D341Med (cell line): ENCODE results near the gene PALB2.

Experiments
- DNase-seq: peaks from one replicate; pipeline ENCODE4 v3.0.0; 2012; ENCODE audit warnings: low spot score

PALB2 gene

DNA sequence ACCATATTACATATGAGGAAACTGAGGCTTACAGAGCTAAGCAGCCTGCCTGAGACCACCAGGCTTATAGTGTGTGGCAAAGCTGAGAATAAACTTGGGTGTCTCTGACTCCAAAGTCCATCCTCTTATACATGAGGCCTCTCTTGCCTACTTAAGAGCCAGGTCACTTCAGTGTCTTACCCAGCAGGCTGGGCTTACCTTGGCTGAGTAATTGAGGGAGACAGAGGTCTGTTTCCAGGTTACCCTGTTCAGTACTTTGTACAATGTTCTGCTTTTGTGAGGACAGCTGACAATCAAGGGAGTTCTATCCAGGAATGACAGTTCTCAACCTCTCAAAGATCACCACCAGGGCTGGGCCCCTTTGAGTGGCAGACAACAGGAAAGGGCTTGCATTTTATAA lies 59.3 kb downstream of the PALB2 start:
- no peak for DNase-seq

DNA sequence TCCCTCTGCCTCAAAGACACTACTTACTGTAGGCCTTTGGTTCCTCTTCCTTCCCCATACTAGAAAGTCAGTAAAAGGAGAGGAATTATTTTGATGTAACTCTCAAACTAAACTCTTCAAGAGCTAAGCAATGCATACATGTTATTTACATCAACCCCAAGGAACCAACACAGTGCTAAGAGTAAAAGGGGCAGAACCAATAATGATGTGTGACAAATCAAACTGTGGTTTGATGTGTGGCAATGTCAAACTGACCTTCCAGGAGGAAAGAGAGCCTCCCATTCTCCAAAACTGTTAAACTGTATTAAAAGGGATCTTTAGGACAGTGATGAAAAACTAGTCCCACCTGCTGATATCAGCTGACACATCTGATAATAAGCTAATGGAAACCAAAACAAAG lies 60.7 kb downstream of the PALB2 start:
- no peak for DNase-seq

GRCh38 chr16:23579371-23579770 lies 61.7 kb downstream of the PALB2 start:
- no peak for DNase-seq

- DNase-seq = no peak
These were observed 62.8 kb downstream of the PALB2 start for GRCh38 chr16:23578101-23578830.

DNA sequence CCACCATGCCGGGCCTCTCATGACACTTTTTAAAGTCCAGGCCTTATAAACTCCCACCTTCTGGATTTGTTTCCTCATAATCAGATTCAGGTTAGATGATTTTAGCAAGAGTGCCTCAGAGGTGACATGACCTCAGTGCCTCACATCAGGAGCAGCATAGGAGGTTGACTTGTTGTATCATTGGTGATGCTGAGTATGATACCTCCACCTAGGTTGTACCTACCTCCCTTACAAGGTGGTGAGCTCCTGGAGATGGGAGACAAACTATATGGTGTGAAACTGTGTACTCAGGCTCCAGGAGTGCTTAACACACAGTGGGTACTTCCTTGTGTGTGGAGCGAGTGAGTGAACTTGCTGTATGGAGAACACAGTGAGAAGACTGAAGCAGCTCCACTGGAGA lies 63.6 kb downstream of the PALB2 start:
- no peak for DNase-seq

GRCh38 chr16:23575834-23576233 lies 65.3 kb downstream of the PALB2 start:
- DNase-seq = no peak

DNA sequence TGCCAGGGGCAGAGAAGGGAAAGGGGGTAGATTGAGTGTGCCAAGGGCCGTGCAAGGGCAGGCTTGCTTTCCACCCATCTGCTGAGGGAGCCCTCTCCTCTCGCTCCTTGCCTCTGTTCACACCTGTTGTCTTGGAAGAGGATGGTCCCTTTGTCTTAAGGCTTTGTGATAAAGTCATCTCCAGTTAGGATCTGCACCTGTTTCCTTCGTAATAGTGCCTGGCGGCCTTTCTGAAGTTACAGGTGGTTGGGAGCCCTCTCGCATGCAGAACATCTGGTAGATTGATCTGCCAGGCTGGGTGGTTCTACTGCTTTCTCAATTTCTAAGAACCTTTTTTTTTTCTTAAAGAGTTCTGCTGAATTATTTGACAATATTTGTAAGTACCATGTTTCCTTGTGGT lies 67.3 kb downstream of the PALB2 start:
- DNase-seq = no peak

DNA sequence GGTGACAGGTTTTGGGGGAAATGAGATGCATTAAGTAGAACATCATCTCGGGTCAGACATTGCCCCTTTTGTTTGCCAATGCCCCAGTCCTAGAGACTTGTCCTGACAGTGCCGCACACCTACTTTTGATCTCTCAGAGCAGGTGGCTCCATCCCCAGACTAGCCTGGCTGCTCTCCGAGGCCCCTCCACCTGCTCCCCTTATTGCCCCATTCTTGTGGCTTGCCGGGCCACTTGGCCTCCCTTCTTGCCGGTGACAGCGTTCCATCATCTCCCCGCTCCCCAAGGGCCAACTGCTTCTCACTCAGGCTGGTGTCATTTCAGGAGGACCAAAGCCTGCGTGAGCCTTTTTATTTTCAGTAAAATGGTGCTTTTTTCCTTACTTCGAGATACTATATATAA lies 68.7 kb downstream of the PALB2 start:
- no peak for DNase-seq

GRCh38 chr16:23571895-23572294 lies 69.2 kb downstream of the PALB2 start:
- no peak for DNase-seq

- no peak for DNase-seq
These were observed 70.0 kb downstream of the PALB2 start for GRCh38 chr16:23570992-23571632.

DNA sequence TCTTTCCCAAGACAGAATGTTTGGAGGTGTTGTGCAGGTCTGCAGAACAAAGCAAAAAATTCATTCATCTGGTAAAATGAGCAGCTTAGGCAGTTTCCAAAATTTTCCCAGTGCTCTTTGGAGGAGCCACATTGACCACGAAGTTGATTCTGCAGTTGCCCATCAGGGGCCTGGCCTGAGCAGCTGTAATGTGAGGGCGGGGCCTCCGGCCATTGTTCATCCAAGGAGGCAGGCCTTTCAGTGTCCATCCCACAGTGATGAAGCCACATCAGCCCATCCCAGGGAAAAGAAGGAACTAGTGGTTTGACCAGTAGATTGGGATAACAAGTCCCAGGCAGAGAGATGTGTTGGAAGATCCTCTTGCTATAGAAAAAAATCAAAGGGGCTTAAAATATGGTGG lies 73.5 kb downstream of the PALB2 start:
- no peak for DNase-seq

- no peak for DNase-seq
These were observed 74.4 kb downstream of the PALB2 start for GRCh38 chr16:23566724-23567123.

GRCh38 chr16:23564575-23565363 lies 76.3 kb downstream of the PALB2 start:
- DNase-seq = no peak

DNA sequence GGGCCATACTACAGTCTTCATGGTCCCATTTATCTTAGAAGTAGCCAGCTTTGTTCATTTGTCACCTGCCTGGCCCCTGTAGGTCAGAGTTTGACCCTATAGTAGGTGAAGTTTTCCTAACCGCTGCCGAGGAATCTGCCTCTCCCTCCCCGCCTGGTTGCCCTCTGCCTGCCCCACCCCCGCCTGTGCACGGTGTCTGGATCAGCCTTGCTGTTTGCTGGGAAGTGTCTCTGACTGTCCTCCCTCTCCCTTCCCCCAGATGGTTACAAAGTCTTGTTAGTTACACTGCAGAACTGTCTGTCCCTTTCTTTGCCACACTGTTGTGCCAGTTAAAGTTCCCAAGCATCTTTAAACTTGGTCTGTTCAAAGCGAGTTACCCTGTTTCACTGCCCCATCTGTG lies 77.9 kb downstream of the PALB2 start:
- no peak for DNase-seq

GRCh38 chr16:23562505-23562904 lies 78.6 kb downstream of the PALB2 start:
- no peak for DNase-seq

DNA sequence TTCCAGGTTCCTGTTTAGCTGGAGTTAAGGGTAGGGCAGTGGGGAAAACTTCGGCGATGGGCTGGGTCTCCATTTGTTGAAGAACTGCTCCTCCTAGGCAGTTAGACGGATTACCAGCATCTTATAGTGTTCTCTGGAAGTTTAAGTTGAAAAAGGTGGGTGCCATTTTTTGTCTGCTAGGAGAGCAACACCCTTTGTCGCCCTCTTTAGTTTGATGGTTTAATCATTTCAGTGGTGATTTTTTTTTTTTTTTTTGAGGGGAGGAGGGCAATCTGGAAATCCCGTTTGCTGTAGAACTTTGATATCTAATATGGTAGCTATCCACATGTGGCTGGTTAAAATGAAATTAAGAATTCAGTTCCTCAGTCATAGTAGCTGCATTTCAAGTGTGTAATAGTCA lies 79.5 kb downstream of the PALB2 start:
- DNase-seq = no peak

GRCh38 chr16:23557779-23558702 lies 83.1 kb downstream of the PALB2 start:
- DNase-seq = no peak

DNA sequence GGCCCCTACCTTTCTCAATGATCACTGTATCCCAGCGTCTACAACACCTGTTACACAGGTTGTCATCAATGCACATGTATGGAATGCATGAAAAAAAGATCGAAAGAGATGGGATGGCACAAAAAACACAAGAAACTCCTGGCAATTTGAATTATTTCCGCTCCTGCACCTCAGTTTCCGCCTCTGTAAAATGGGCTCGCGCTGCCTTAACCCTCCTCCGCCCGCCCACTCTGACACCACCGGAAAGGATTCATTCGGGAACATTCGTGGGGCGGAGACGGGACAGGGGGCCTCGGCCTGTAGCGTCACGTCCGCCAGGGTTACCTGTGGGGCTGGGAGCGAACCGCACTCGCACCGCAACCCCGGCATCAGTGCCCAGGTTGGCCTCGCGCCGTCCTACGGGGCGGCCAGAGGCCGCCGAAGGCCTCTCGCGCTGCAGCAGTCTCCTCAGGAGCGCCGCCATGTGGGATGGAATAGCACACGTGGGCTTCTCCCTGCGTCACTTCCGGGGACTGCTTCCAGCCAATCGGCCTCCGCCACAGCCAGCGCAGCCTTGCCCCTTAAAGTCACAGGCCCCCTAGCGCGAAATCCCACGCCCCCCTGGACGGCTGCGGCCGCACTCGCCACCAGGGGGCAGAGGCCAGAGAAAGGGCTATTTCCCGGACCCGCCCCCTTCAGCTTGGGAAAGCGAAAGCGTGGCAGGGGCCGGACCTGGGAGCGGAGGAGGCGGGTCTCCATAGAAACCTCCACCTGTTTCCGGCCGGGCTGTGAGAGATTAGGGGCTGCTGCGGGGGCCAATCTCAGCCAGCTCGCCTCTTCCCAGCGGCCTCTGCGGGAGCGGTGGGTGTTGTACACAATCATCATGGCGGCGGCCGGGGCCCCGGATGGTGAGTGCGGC lies 84.0 kb downstream of the PALB2 start, which contains the start of the genes EARS2 and UBFD1:
EARS2 (minus strand) TSS at position 470 of the 898 bp plus-strand sequence; CDS start at position 463, 7 bp downstream.
UBFD1 (plus strand) TSS at position 847 of the 898 bp plus-strand sequence; CDS start at position 863, 16 bp downstream.
- peak; percentile 94 for DNase-seq

DNA sequence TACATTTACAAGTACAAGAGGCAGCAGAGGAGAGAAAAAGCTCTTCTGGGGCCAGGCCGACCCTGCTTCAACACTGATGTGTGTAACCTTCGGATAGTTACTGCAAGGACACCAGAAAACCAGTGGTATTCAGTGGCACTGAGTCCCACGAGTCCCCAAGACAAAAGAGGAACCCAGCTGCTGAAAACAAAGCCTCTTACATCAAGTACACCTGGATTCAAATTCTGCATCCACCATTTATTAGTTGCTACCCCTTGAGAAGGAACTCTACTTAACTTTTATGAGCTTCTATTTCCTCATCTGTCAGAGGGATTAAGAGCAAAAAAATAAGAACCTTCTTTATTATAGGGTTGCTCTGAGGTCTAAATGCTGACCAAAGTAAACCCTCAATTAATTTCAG lies 86.6 kb downstream of the PALB2 start:
- DNase-seq = no peak
